ENCODE data around the gene CHD8.

DNA sequence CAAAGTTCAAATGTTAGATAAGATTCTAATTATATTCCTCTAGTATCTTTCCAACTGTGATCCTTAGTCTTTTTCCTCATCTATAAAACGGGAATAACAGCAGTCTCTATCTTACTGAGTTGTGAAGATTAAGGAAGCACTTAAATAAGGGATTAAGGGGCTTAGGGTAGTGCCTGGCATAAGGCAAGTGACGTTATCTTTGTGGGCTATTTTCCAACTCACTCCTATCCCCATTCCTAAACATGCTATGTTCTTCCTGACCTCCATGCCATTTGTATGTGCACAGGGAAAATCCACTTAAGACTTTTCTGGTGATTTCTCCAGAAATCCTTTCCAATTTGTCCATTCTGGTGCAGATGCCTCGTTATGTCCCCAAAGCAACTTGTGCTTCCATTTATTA is 105.4 kb downstream of the CHD8 start:
- no peak for TF ChIP-seq POLR2AphosphoS5 (IDR thresholded peaks at IDR 0.05; ENCODE audit: insufficient read depth, low read depth, low read length)
- TF ChIP-seq EZH2 (IDR thresholded peaks at IDR 0.05; ENCODE audit: borderline replicate concordance, low read depth, low read length, severe bottlenecking), result no peak
- no peak for TF ChIP-seq JUN (IDR thresholded peaks at IDR 0.05; ENCODE audit: borderline replicate concordance, insufficient read depth, insufficient read length, low read depth)
- TF ChIP-seq, protein P1, sequence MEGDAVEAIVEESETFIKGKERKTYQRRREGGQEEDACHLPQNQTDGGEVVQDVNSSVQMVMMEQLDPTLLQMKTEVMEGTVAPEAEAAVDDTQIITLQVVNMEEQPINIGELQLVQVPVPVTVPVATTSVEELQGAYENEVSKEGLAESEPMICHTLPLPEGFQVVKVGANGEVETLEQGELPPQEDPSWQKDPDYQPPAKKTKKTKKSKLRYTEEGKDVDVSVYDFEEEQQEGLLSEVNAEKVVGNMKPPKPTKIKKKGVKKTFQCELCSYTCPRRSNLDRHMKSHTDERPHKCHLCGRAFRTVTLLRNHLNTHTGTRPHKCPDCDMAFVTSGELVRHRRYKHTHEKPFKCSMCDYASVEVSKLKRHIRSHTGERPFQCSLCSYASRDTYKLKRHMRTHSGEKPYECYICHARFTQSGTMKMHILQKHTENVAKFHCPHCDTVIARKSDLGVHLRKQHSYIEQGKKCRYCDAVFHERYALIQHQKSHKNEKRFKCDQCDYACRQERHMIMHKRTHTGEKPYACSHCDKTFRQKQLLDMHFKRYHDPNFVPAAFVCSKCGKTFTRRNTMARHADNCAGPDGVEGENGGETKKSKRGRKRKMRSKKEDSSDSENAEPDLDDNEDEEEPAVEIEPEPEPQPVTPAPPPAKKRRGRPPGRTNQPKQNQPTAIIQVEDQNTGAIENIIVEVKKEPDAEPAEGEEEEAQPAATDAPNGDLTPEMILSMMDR (IDR thresholded peaks at IDR 0.05; ENCODE audit: extremely low read depth in 1 of 2, insufficient read depth in 1 of 2, low read depth in 1 of 2, low read length in 2 of 2), result no peak
- no peak for TF ChIP-seq MYC (IDR thresholded peaks at IDR 0.05; ENCODE audit: low read depth, low read length)
- no peak for TF ChIP-seq POLR2A (IDR thresholded peaks at IDR 0.05; ENCODE audit: low read depth, low read length)
- TF ChIP-seq GATA2 (IDR thresholded peaks at IDR 0.05; ENCODE audit: insufficient read depth, insufficient read length, low read depth, low read length), result no peak
- no peak for TF ChIP-seq MAX (IDR thresholded peaks at IDR 0.05; ENCODE audit: insufficient read depth, insufficient read length)

All from endothelial cell of umbilical vein (primary cell).